ENCODE data around the gene TTYH3.
A peak's percentile ranks its signal among the peaks of the same experiment; 100 is the strongest.

TTYH3 gene

GRCh38 chr7:2635810-2636701 lies 4.3 kb downstream of the TTYH3 start:
- DNase-seq: peak; percentile 13 to 79

DNA sequence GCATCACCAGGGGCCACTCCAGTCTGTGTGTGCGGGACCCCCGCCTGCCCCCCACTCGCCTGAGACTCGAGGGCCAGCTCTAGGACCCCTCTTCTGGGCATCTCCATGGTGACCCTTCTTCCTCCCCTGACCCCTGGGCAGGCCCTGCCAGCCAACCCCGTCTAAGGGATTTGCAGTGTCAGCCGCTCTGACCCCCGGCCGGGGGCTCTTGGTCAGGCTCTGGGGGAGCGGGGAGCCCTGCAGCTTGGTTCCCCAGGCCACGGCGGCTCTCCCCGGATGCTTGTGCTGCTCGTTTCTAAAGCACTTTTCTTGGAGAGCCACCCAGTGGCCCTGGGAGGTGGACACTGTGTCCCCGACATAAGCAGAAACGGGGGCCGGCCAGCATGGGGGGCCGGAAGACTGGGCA lies 5.3 kb downstream of the TTYH3 start:
- no peak for DNase-seq

- no peak for DNase-seq
Observed at GRCh38 chr7:2637505-2638223, 5.9 kb downstream of the TTYH3 start.

GRCh38 chr7:2638224-2638991 lies 6.6 kb downstream of the TTYH3 start:
- DNase-seq: no peak

DNA sequence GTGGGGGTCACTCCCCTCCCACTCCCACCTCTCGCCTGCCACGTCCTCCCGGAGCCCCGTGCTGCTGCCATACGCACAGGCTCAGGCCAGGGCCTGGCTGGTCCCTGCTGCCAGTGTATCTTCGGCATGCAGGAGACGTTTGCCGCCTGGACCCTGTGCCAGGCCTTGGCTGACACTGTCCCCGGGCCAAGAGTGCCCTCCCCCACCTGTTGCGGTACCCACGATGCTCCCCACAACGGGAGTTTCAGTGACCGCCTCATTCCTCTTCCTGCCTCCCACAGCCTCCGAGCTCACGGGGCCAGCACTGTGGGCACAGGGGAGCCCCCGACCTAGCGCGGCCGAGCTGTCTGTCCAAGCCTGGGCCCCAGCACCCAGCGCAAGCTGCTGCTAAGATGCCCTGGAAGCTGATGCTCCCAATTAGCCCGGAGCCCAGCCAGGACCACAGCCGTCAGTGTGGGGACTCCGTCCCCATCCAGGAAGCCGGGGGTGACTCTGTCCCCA lies 7.4 kb downstream of the TTYH3 start:
- no peak for DNase-seq

- DNase-seq: no peak
Observed at GRCh38 chr7:2639695-2640481, 8.1 kb downstream of the TTYH3 start.

DNA sequence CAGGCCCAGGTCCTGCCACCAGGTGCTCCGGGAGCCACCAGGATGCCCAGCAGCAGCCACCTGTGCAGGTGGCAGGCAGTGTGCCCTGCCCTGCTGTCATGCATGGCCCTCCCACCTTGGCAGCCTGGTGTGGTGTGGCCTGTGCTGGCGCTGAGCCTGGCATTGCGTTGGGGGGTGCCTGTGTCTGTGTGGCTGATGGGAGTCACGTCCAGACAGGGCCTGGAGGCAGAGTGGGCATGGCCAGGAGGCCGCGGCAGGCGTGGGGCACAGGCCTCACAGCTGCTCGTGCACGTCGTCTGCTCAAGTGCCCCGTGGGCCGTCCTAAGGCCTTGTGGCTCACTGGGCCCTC lies 8.7 kb downstream of the TTYH3 start:
- DNase-seq: no peak

GRCh38 chr7:2640846-2641316 lies 9.1 kb downstream of the TTYH3 start:
- no peak for DNase-seq

DNA sequence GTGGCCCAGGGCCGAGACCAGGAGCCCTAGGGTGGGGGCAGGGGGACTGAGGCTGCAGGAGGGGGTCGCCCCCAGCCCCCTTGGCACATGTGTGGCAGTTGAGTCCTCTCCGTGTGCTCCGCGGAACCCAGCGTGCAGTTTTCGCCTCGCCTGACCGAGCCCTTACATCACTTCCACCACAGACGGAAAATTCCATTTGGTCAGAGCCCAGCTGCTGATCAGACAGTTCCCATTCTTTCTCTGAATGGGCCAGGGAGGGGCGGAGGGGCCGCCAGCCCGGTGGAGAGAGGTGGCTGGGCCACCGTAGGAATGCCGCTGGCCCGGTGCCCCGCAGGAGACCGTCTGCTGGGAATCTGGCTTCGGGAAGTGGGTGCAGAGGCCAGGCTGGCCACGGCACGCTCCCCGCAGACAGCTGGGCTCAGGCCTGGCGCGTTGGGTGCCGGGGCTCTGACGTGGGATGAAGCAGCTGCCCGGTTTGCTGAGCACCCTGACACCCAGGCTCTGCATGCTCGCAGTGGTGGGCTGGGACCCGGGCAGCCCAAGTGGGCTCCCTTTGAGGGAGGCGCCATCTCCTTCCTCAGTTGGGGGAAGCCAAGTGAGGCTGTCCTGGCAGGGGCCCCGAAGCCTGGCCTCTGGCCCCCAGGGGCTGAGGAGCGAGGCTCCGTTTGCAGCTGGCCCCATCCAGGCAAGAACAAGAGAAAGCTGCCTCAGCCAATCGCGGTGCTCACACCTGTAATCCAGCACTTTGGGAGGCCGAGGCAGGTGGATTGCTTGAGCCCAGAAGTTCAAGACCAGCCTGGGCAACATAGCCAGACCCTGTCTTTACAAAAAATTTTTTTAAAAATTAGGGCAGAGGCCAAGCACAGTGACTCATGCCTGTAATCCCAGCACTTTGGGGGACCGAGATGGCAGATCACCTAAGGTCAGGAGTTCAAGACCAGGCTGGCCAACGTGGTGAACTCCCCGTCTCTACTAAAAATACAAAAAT lies 9.9 kb downstream of the TTYH3 start:
- peak; percentile 38 to 70 for DNase-seq

DNA sequence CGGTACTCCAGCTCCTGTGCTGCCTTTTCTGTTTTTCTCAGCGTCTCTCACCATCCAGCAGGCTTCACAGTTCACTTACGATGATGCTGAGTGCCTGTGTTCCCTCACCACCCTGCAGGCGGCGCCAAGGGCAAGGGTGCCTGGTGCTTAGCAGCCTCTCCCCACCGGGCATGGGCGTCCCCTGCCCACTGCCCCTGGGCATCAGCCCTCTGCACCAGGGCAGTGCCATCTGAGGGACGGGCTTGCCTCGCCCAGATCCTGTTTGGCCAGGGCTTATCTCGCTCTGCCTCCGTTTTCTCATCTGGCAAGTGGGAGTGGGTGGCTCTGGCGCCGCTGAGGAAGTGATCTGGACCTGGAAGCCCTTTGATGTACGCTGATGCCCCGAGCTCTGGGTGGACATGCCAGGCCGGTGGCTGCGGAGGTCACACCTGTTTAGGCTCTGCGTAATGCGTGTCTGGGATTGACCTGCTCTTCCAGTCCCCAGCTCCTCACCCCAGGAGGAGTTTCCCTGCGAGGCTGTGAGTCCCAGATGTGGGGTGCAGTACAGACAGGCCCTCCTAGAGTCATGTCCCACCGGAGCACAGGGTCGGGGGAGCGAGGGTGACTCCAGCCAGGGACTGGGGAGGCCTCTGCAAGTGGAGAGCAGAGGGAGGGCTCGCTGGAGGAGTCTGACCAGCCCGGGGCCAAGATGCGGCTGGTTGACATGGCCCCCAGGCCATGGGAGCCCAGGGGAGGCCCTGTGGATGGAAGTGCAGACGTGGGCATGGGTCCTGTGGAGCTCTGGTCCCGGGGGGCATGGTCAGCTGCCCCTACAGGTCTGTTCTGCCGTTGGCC lies 11.8 kb downstream of the TTYH3 start:
- no peak for DNase-seq

DNA sequence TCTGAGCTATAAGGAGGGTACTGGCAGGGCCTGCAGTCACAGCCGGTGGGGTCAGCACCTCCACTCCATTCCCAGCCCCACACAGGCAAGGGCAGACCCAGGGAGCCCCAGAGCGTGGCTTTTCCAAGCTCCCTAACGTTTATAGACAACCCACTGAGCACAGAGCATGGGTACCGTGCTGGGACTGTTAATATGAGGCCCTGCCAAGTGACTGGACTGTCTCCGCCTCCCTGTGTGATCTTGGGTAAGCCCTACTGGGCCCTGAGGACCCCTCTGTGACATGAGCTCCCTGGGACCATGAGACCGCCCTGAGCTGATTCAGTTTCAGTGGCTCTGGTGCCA lies 12.4 kb downstream of the TTYH3 start:
- DNase-seq: no peak

GRCh38 chr7:2644562-2645273 lies 12.9 kb downstream of the TTYH3 start:
- DNase-seq: no peak

DNA sequence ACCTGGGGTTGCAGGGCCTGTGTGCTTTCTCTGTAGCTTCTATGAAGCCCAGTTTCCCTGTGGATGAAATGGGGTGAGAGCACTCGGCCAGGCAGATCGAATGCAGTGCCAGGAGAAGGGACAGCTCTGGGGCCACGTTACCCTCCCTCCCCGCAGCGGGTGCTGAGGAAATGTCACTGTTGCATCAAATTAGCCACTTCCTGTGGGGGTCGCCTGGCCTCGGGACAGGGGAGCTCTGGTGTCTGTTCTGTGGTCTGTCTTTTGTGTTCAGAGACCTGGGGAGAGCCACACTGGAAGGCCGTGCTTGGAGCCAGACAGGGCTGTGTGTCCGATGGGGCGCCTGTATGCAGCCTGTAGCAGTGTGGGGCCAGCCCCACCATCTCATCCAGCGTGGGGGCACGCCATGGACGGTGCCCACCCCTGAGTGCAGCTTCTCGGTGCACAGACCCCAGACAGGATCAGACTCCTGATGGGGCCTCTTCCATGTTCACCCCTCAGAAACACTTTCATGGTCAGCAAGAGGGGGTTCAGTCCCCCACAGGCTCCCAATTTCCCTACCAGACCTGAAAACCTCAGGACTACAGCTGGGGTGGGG lies 13.6 kb downstream of the TTYH3 start:
- DNase-seq: no peak

GRCh38 chr7:2646336-2646679 lies 14.5 kb downstream of the TTYH3 start:
- no peak for DNase-seq

GRCh38 chr7:2646680-2647571 lies 15.1 kb downstream of the TTYH3 start:
- DNase-seq: no peak

- DNase-seq: no peak
Observed at GRCh38 chr7:2647594-2648172, 15.9 kb downstream of the TTYH3 start.

GRCh38 chr7:2649139-2649838 lies 17.5 kb downstream of the TTYH3 start:
- DNase-seq: no peak

All from NCI-H446 (cell line).